ENCODE measurements around the gene PTPRN2. TPM values are rescaled to one million over a fixed set of nuclear protein-coding genes. Genes with fewer than 3 reads are reported as not detected.

PTPRN2 gene
- total and polyA plus RNA-seq, 2 of the 8 experiments (the other 6 are each of a cell fraction or from before 2014, with no cell fraction given) = 2.6 to 4.5 TPM

GRCh38 chr7:158113321-158114025, 474.1 kb downstream of the PTPRN2 start:
- POLR2A ChIA-PET (ENCODE audit: partially characterized antibody) = no interaction called here
- FAIRE-seq (no peak), DNase-seq (ENCODE audit: low read depth in 1 of 2, low spot score in 2 of 2) (peak in 1 of 2 experiments; percentile 16)
- no peak overlapping the region for H3K4ac ChIP-seq (replicated peaks; ENCODE audit: insufficient read length, low read depth, low read length)
- H2BK5ac ChIP-seq (ENCODE audit: low read depth, low read length) = no peak overlapping the region
- no peaks in the 10 kb centered on the region for H3K36me3 ChIP-seq (ENCODE audit: control insufficient read depth in 2 of 4, insufficient read depth in 4 of 4, low read length in 3 of 4)
- H3K23me2 ChIP-seq (ENCODE audit: low read depth, low read length) = no peaks in the 10 kb centered on the region
- peaks cover 0 to 3% (median 0%) of the 10 kb centered on the region in 4 experiments; a peak in 1 of 7 replicates for H3K4me1 ChIP-seq (replicated peaks in 1 of 4; ENCODE audit: control insufficient read depth in 3 of 4, insufficient read depth in 4 of 4, low read length in 3 of 4)
- H2BK20ac ChIP-seq (ENCODE audit: low read length) = no peak overlapping the region
- no peak overlapping the region for H2BK120ac ChIP-seq (replicated peaks; ENCODE audit: low read depth, low read length)
- no peak overlapping the region for H4K5ac ChIP-seq (ENCODE audit: insufficient read length, low read depth, low read length)
- H3K56ac ChIP-seq (replicated peaks; ENCODE audit: insufficient read length, low read depth, low read length) = no peak overlapping the region
- no peaks in the 10 kb centered on the region for H3K79me1 ChIP-seq (ENCODE audit: low read depth, low read length)
- 91% methylated on average over 15 of the region's 15 CpGs; no CpG with 5 or more reads in 1 of the 2 experiments for WGBS, 2 experiments (ENCODE audit: extremely low coverage in 1 of 2, insufficient coverage in 1 of 2, insufficient read length in 1 of 2, insufficient replicate concordance in 2 of 2, low coverage in 1 of 2, low lambda C conversion rate in 2 of 2, missing lambda C conversion rate in 1 of 2)
- H2BK12ac ChIP-seq (ENCODE audit: low read depth, low read length) = no peak overlapping the region
- H3K27me3 ChIP-seq (replicated peaks in 1 of 4; ENCODE audit: control insufficient read depth in 3 of 4, extremely low read depth in 1 of 4, insufficient read depth in 3 of 4, low read length in 3 of 4) = no peaks in the 10 kb centered on the region
- no peak overlapping the region for H2AFZ ChIP-seq (ENCODE audit: low read length)
- H4K20me1 ChIP-seq (replicated peaks in 1 of 2; ENCODE audit: control insufficient read depth in 1 of 2, insufficient read depth in 2 of 2, low read length in 2 of 2) = no peaks in the 10 kb centered on the region
- H3K9me3 ChIP-seq (ENCODE audit: insufficient read depth in 2 of 2, low read depth in 1 of 2, low read length in 1 of 2) = peaks cover 25 to 63% of the 10 kb centered on the region in 2 experiments; a peak in 3 of 4 replicates
- no peak overlapping the region for H3K27ac ChIP-seq (ENCODE audit: low read depth, low read length)
- H3K4me2 ChIP-seq (ENCODE audit: insufficient read depth in 1 of 2, low read depth in 2 of 2, low read length in 2 of 2) = no peak overlapping the region
- H3K79me2 ChIP-seq (ENCODE audit: control insufficient read depth in 1 of 2, insufficient read depth in 2 of 2, low read length in 2 of 2) = no peaks in the 10 kb centered on the region
- H4K8ac ChIP-seq (ENCODE audit: extremely low read depth, insufficient read depth, low read length) = no peak overlapping the region
- H3K14ac ChIP-seq (ENCODE audit: insufficient read length) = no peak overlapping the region
- H3K9ac ChIP-seq (replicated peaks in 1 of 4; ENCODE audit: extremely low read depth in 1 of 4, low read depth in 3 of 4, low read length in 3 of 4) = no peak overlapping the region
- H4K91ac ChIP-seq (replicated peaks; ENCODE audit: insufficient read length, low read length) = no peak overlapping the region
- H3K18ac ChIP-seq (ENCODE audit: extremely low read depth, low read length) = no peak overlapping the region
- H2BK15ac ChIP-seq (ENCODE audit: low read length) = no peak overlapping the region
- no peak overlapping the region for H3K23ac ChIP-seq (ENCODE audit: insufficient read length)
- no peak overlapping the region for H2AK5ac ChIP-seq (ENCODE audit: low read depth, low read length)
- CTCF ChIA-PET (ENCODE audit: partially characterized antibody) = interaction anchor here (1.1 to 1.5 kb wide), 2 partner anchors 12 to 19 kb away, joined by 3 read pairs; no protein-coding TSS in a partner anchor
- H3K4me3 ChIP-seq (ENCODE audit: extremely low read depth in 1 of 4, insufficient read depth in 2 of 4, low read depth in 3 of 4, low read length in 4 of 4) = no peak overlapping the region
- TF ChIP-seq POLR2A (IDR thresholded peaks at IDR 0.05; ENCODE audit: control extremely low read depth in 1 of 2, low read depth in 2 of 2, low read length in 2 of 2) (no peak), RNF2 (IDR thresholded peaks at IDR 0.05; ENCODE audit: borderline replicate concordance, low read depth, low read length, missing control alignments, poor library complexity, severe bottlenecking) (no peak), HDAC2 (IDR thresholded peaks at IDR 0.05; ENCODE audit: borderline replicate concordance in 1 of 2, low read depth in 2 of 2, low read length in 2 of 2) (no peak), USF2 (IDR thresholded peaks at IDR 0.05; ENCODE audit: low read length) (no peak), CHD2 (IDR thresholded peaks at IDR 0.05; ENCODE audit: low read length) (no peak), SRF (IDR thresholded peaks at IDR 0.05; ENCODE audit: low read depth, low read length) (no peak), YY1 (IDR thresholded peaks at IDR 0.05; ENCODE audit: low read depth, low read length) (no peak), ZNF274 (IDR thresholded peaks at IDR 0.05; ENCODE audit: borderline replicate concordance, extremely low read depth, low read length) (no peak), TEAD4 (IDR thresholded peaks at IDR 0.05; ENCODE audit: low read depth, low read length) (no peak), JUN (IDR thresholded peaks at IDR 0.05; ENCODE audit: low read depth, low read length) (no peak), CBX8 (IDR thresholded peaks at IDR 0.05; ENCODE audit: borderline replicate concordance, low read depth, low read length) (no peak)

Measured in H1 (cell line).